ENCODE data around the gene COBL. TPM values are rescaled to one million over a fixed set of nuclear protein-coding genes. Genes with fewer than 3 reads are reported as not detected.

COBL gene
- total and polyA plus RNA-seq, 2 of the 4 experiments (the other 2 are of a cell fraction), result under 0.01 TPM; not detected in 1

DNA sequence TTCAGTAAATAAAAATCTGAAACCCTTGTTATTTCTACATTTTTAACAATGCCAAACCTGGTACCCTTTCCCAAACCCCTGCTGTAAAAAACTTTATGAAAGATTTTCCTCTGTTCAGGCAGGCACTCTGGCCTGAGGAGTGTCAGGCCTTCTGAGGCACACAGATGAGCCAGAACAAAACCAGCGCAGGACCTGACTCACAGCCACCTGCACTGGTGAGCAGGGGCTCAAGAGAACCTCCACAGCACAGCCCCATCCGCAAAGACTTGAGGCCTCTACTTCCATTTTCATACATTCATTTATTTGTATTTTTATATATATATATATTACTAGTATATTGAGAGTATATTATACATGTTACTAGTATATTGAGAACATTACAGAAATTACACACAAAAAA is 49.4 kb downstream of the COBL start:
- H3K56ac ChIP-seq (ENCODE audit: extremely low read depth, insufficient read depth, low read length), result no peak overlapping the region
- H4K20me1 ChIP-seq (ENCODE audit: insufficient read depth, low read length), result no peaks in the 10 kb centered on the region
- DNase-seq (no peak), ATAC-seq (ENCODE audit: low read depth) (no peak)
- ChIA-PET CTCF (no interaction called here), POLR2A (ENCODE audit: unreplicated experiment) (no interaction called here)
- no peak overlapping the region for H4K91ac ChIP-seq (ENCODE audit: insufficient read depth, low read depth, low read length)
- no peaks in the 10 kb centered on the region for H3K4me1 ChIP-seq (ENCODE audit: control insufficient read depth, insufficient read depth, low read length)
- H2BK15ac ChIP-seq (ENCODE audit: low read depth, low read length), result no peak overlapping the region
- no peak overlapping the region for H2AK5ac ChIP-seq (ENCODE audit: low read depth, low read length)
- no peak overlapping the region for H2AFZ ChIP-seq (replicated peaks; ENCODE audit: low read length, poor library complexity)
- no peak overlapping the region for H3K23ac ChIP-seq (ENCODE audit: low read depth, low read length)
- H3K36me3 ChIP-seq (ENCODE audit: control insufficient read depth, insufficient read depth, low read length), result no peaks in the 10 kb centered on the region
- in situ Hi-C loops (cut with MboI; ENCODE audit: low sequenced_read_pairs) (no loop called here), dilution Hi-C loops (cut with HindIII; ENCODE audit: low sequenced_read_pairs, unreplicated experiment) (no loop called here), intact Hi-C loops (cut with micrococcal nuclease) (no loop called here)
- no peak overlapping the region for H3K27ac ChIP-seq (ENCODE audit: insufficient read depth, low read length)
- H2BK120ac ChIP-seq (ENCODE audit: low read depth, low read length), result no peak overlapping the region
- no peak overlapping the region for H2AK9ac ChIP-seq (replicated peaks; ENCODE audit: low read depth, low read length, poor library complexity)
- H2BK20ac ChIP-seq (ENCODE audit: low read depth, low read length), result no peak overlapping the region
- no peak overlapping the region for H4K8ac ChIP-seq (ENCODE audit: low read depth in 2 of 2, low read length in 2 of 2)
- H3K4ac ChIP-seq (ENCODE audit: low read depth, low read length), result no peak overlapping the region
- no peak overlapping the region for H3K14ac ChIP-seq (replicated peaks; ENCODE audit: low read depth, low read length)
- H3K9ac ChIP-seq (ENCODE audit: low read depth, low read length), result no peak overlapping the region
- no peaks in the 10 kb centered on the region for H3K27me3 ChIP-seq (ENCODE audit: control insufficient read depth, insufficient read depth, low read length)
- H4K5ac ChIP-seq (ENCODE audit: low read depth, low read length), result no peak overlapping the region
- no peaks in the 10 kb centered on the region for H3K9me1 ChIP-seq (ENCODE audit: insufficient read depth, low read length)
- no peak overlapping the region for H2BK5ac ChIP-seq (ENCODE audit: low read depth, low read length, poor library complexity, severe bottlenecking)
- H3K18ac ChIP-seq (ENCODE audit: low read depth, low read length), result no peak overlapping the region
- no CpG with 5 or more reads among the region's 2 CpGs for WGBS, 2 experiments (ENCODE audit: extremely low coverage in 2 of 2, insufficient read length in 1 of 2)
- TF ChIP-seq, protein P1, sequence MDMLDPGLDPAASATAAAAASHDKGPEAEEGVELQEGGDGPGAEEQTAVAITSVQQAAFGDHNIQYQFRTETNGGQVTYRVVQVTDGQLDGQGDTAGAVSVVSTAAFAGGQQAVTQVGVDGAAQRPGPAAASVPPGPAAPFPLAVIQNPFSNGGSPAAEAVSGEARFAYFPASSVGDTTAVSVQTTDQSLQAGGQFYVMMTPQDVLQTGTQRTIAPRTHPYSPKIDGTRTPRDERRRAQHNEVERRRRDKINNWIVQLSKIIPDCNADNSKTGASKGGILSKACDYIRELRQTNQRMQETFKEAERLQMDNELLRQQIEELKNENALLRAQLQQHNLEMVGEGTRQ (IDR thresholded peaks at IDR 0.05; ENCODE audit: low read depth, low read length), result no peak
- TF ChIP-seq, protein P2, sequence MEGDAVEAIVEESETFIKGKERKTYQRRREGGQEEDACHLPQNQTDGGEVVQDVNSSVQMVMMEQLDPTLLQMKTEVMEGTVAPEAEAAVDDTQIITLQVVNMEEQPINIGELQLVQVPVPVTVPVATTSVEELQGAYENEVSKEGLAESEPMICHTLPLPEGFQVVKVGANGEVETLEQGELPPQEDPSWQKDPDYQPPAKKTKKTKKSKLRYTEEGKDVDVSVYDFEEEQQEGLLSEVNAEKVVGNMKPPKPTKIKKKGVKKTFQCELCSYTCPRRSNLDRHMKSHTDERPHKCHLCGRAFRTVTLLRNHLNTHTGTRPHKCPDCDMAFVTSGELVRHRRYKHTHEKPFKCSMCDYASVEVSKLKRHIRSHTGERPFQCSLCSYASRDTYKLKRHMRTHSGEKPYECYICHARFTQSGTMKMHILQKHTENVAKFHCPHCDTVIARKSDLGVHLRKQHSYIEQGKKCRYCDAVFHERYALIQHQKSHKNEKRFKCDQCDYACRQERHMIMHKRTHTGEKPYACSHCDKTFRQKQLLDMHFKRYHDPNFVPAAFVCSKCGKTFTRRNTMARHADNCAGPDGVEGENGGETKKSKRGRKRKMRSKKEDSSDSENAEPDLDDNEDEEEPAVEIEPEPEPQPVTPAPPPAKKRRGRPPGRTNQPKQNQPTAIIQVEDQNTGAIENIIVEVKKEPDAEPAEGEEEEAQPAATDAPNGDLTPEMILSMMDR (conservative IDR thresholded peaks at IDR 0.05; ENCODE audit: low read depth, low read length), result no peak
- TF ChIP-seq, protein P3, sequence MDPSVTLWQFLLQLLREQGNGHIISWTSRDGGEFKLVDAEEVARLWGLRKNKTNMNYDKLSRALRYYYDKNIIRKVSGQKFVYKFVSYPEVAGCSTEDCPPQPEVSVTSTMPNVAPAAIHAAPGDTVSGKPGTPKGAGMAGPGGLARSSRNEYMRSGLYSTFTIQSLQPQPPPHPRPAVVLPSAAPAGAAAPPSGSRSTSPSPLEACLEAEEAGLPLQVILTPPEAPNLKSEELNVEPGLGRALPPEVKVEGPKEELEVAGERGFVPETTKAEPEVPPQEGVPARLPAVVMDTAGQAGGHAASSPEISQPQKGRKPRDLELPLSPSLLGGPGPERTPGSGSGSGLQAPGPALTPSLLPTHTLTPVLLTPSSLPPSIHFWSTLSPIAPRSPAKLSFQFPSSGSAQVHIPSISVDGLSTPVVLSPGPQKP (IDR thresholded peaks at IDR 0.05; ENCODE audit: borderline replicate concordance, low read depth, low read length), result no peak
- TF ChIP-seq NFE2L2 (IDR thresholded peaks at IDR 0.05; ENCODE audit: low read depth, low read length) (no peak), CEBPB (IDR thresholded peaks at IDR 0.05; ENCODE audit: low read depth, low read length) (no peak), RFX5 (IDR thresholded peaks at IDR 0.05; ENCODE audit: low read depth, low read length) (no peak), MAFK (IDR thresholded peaks at IDR 0.05; ENCODE audit: low read depth, low read length) (no peak), MXI1 (IDR thresholded peaks at IDR 0.05; ENCODE audit: borderline replicate concordance, low read depth, low read length) (no peak), CHD1 (IDR thresholded peaks at IDR 0.05; ENCODE audit: low read depth, low read length) (no peak), MAZ (IDR thresholded peaks at IDR 0.05; ENCODE audit: borderline replicate concordance, low read depth, low read length) (no peak), BHLHE40 (IDR thresholded peaks at IDR 0.05; ENCODE audit: low read depth, low read length) (no peak), RAD21 (IDR thresholded peaks at IDR 0.05; ENCODE audit: low read length) (no peak), SMC3 (IDR thresholded peaks at IDR 0.05; ENCODE audit: low read depth, low read length) (no peak), RCOR1 (IDR thresholded peaks at IDR 0.05; ENCODE audit: insufficient replicate concordance, low read length) (no peak), FOS (IDR thresholded peaks at IDR 0.05; ENCODE audit: low read depth, low read length) (no peak), POLR2A (IDR thresholded peaks at IDR 0.05; ENCODE audit: low read depth, low read length) (no peak)
- H3K4me2 ChIP-seq (ENCODE audit: low read depth, low read length), result no peak overlapping the region
- H3K79me1 ChIP-seq (ENCODE audit: low read depth in 1 of 2, low read length in 2 of 2), result no peaks in the 10 kb centered on the region
- no peaks in the 10 kb centered on the region for H3K9me3 ChIP-seq (ENCODE audit: control insufficient read depth, insufficient read depth, low read length)
- H3K4me3 ChIP-seq (ENCODE audit: insufficient read depth, low read depth, low read length), result no peak overlapping the region
- no TSS peak for BruUV-seq (replicated peaks)

Data from IMR-90 (cell line).